HK-2 (cell line): ENCODE measurements around the gene AGA.

Experiments
- DNase-seq: peaks from one replicate; pipeline ENCODE4 v3.0.0-alpha.2; 2018; ENCODE audit not compliant: unreplicated experiment

AGA gene

GRCh38 chr4:177447417-177448004 is 5.3 kb upstream of the AGA start:
- DNase-seq, result no peak

GRCh38 chr4:177446586-177446985 is 4.3 kb upstream of the AGA start:
- DNase-seq, result no peak

GRCh38 chr4:177444911-177445736 is 2.9 kb upstream of the AGA start:
- no peak for DNase-seq

- DNase-seq, result no peak
These were observed 1.0 kb downstream of the AGA start for GRCh38 chr4:177441061-177441802.

GRCh38 chr4:177436456-177436855 is 5.8 kb downstream of the AGA start:
- DNase-seq, result no peak

- DNase-seq, result no peak
These were observed 7.6 kb downstream of the AGA start for GRCh38 chr4:177434667-177435066.

GRCh38 chr4:177427192-177427591 is 15.0 kb downstream of the AGA start:
- no peak for DNase-seq

GRCh38 chr4:177419434-177419833 is 22.8 kb downstream of the AGA start:
- DNase-seq, result no peak

- DNase-seq, result no peak
These were observed 28.6 kb downstream of the AGA start for GRCh38 chr4:177413656-177414055.

GRCh38 chr4:177413076-177413475 is 29.2 kb downstream of the AGA start:
- DNase-seq, result no peak

GRCh38 chr4:177411996-177412395 is 30.2 kb downstream of the AGA start:
- no peak for DNase-seq

GRCh38 chr4:177410566-177410965 is 31.7 kb downstream of the AGA start:
- no peak for DNase-seq

GRCh38 chr4:177408023-177408422 is 34.2 kb downstream of the AGA start:
- no peak for DNase-seq

- no peak for DNase-seq
These were observed 36.7 kb downstream of the AGA start for GRCh38 chr4:177405508-177405907.

- peak; percentile 6 for DNase-seq
These were observed 37.3 kb downstream of the AGA start for GRCh38 chr4:177404986-177405385.

- DNase-seq, result no peak
These were observed 37.9 kb downstream of the AGA start for GRCh38 chr4:177404342-177404741.

GRCh38 chr4:177403746-177404145 is 38.5 kb downstream of the AGA start:
- DNase-seq, result no peak

GRCh38 chr4:177401658-177402273 is 40.5 kb downstream of the AGA start:
- no peak for DNase-seq

GRCh38 chr4:177400030-177400429 is 42.2 kb downstream of the AGA start:
- no peak for DNase-seq

GRCh38 chr4:177396352-177396751 is 45.9 kb downstream of the AGA start:
- DNase-seq, result no peak

GRCh38 chr4:177393236-177393635 is 49.0 kb downstream of the AGA start:
- DNase-seq, result no peak

GRCh38 chr4:177391953-177392352 is 50.3 kb downstream of the AGA start:
- DNase-seq, result no peak
